Naive thymus-derived CD4-positive, alpha-beta T cell (primary cell): Measurements from ENCODE around the gene ATG7. TPM values are rescaled to one million over a fixed set of nuclear protein-coding genes. Genes with fewer than 3 reads are reported as not detected.
"Not testable (repeated sequence)": the region's sequence is repeated elsewhere in the genome, so short reads cannot be mapped to it uniquely, and the experiment has no call there.

ENCODE experiments used
- ATAC-seq: fragments of 150-1000 bp; cut with Tn5 transposase; 2 replicates; pipeline ENCODE4 v1.10.0; 2021; ENCODE audit warnings: mild to moderate bottlenecking, moderate library complexity
- CTCF ChIA-PET: fragments of 350-600 bp; sonication (Branson Sonifier 250); formaldehyde crosslinking; loops from one replicate; lab custom pipeline; 2021; ENCODE audit warnings: antibody characterized with exemption; lab: Charles Lee
- POLR2A ChIA-PET: fragments of 350-600 bp; sonication (Branson Sonifier 250); formaldehyde crosslinking; loops from one replicate; lab custom pipeline; 2021; ENCODE audit warnings: antibody characterized with exemption, inconsistent platforms; lab: Charles Lee
- DNase-seq, 9 donors: peaks; one replicate each; pipeline versions ENCODE4 v3.0.0 to v3.0.0-alpha.2; 2020 to 2022; ENCODE audit warnings: mixed read lengths in 1 of 9
- H3K27ac ChIP-seq: one replicate; pipeline ENCODE4 v1.7.0; 2013; ENCODE audit warnings: mild to moderate bottlenecking, low read depth, low read length, moderate library complexity
- H3K27me3 ChIP-seq, 2 donors: one replicate each; pipeline ENCODE4 v1.7.0; 2013; ENCODE audit warnings: low read length in 2 of 2, mild to moderate bottlenecking in 2 of 2, moderate library complexity in 2 of 2; ENCODE audit not compliant: control insufficient read depth in 2 of 2, insufficient read depth in 2 of 2
- H3K36me3 ChIP-seq, 3 experiments: 1 replicate in 2 of 3; 2 replicates in 1 of 3; pipeline ENCODE4 v1.7.0; 2013; ENCODE audit warnings: low read length in 3 of 3, mild to moderate bottlenecking in 3 of 3, moderate library complexity in 1 of 3; ENCODE audit not compliant: insufficient read depth in 3 of 3, control insufficient read depth in 2 of 3
- H3K4me1 ChIP-seq, 2 donors: one replicate each; pipeline ENCODE4 v1.7.0; 2013; ENCODE audit warnings: low read length in 2 of 2, mild to moderate bottlenecking in 2 of 2, moderate library complexity in 1 of 2; ENCODE audit not compliant: control insufficient read depth in 2 of 2, insufficient read depth in 2 of 2
- H3K4me3 ChIP-seq: 2 replicates; pipeline ENCODE4 v1.7.0; 2013; ENCODE audit warnings: mild to moderate bottlenecking, low read length
- H3K9me3 ChIP-seq, 3 experiments: 1 replicate in 2 of 3; 2 replicates in 1 of 3; pipeline ENCODE4 v1.7.0; 2013; ENCODE audit warnings: low read length in 3 of 3; ENCODE audit not compliant: control insufficient read depth in 2 of 3
- H3K27ac Mint-ChIP-seq, 9 donors: one replicate each; pipeline ENCODE4 v1.8.0; 2020 to 2022; ENCODE audit warnings: mixed read lengths in 9 of 9, mild to moderate bottlenecking in 8 of 9, moderate library complexity in 5 of 9, inconsistent platforms in 2 of 9
- H3K27me3 Mint-ChIP-seq, 5 donors: one replicate each; pipeline ENCODE4 v1.8.0; 2021 to 2022; ENCODE audit warnings: mixed read lengths in 5 of 5, mild to moderate bottlenecking in 1 of 5
- H3K36me3 Mint-ChIP-seq, 5 donors: one replicate each; pipeline ENCODE4 v1.8.0; 2020 to 2022; ENCODE audit warnings: mixed read lengths in 5 of 5, mild to moderate bottlenecking in 3 of 5, inconsistent platforms in 1 of 5
- H3K4me1 Mint-ChIP-seq, 7 donors: one replicate each; pipeline ENCODE4 v1.8.0; 2020 to 2022; ENCODE audit warnings: mixed read lengths in 7 of 7, mild to moderate bottlenecking in 3 of 7, inconsistent platforms in 1 of 7
- H3K4me3 Mint-ChIP-seq, 10 donors: one replicate each; pipeline ENCODE4 v1.8.0; 2020 to 2022; ENCODE audit warnings: mild to moderate bottlenecking in 10 of 10, mixed read lengths in 10 of 10, moderate library complexity in 6 of 10, inconsistent platforms in 2 of 10
- H3K9me3 Mint-ChIP-seq, 11 donors: one replicate each; pipeline ENCODE4 v1.8.0; 2020 to 2022; ENCODE audit warnings: mixed read lengths in 11 of 11, mild to moderate bottlenecking in 4 of 11, inconsistent platforms in 1 of 11, moderate library complexity in 1 of 11
- intact Hi-C, 2 donors: fragments of 100-400 bp; cut with micrococcal nuclease; formaldehyde crosslinking; loops; one replicate each; pipeline ENCODE4 v1.15.1; 2023
- polyA plus RNA-seq, 2 donors: library from polyadenylated mRNA; unstranded; fragments of 300-500 nt; fragmentation: Illumina TruSeq; gene quantifications; one replicate each; pipeline ENCODE4 v1.2.3, GENCODE V29; 2021
- total RNA-seq, 6 experiments: library from RNA in 5 of 6; stranded (reverse) in 5 of 6; gene quantifications; 1 replicate in 5 of 6; 2 replicates in 1 of 6; pipeline ENCODE4 v1.2.3 and lab custom pipeline; 2021 to 2026

The ATG7 gene
- total and polyA plus RNA-seq, 7 experiments from 2014 or later = 12.0 to 80.3 (median 33.6) TPM

DNA sequence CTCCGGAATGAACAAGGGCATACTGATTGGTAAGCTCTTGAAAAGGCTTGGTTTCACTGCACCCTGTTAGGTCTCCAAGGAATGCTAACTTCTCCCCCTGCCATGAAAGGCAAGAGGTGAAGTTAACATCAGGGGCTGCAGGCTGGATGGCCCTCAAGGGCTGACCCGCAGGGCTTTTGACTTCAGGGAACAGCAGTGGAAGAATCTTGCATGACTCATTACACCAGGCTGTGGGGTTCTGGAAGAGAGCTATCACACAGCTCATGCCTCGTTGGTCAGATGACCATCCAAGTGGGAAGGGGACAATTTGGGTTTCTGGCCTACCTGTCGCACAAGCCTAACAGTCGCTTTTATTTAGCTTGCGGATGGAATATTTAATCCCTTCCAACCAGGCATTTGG is 23.6 kb upstream of the ATG7 start:
- CTCF ChIA-PET = interaction anchor here (1.1 kb wide), 1 partner anchor 13 kb away, joined by 3 read pairs; no protein-coding TSS in a partner anchor
- peaks cover 0 to 4% (median 0%) of the 10 kb centered on the region in 5 donors for H3K36me3 Mint-ChIP-seq
- intact Hi-C loops = no loop called here
- DNase-seq (no peak), ATAC-seq (no peak)
- Histone ChIP-seq H3K4me1 (peaks cover 0 to 12% of the 10 kb centered on the region in 2 donors), H3K36me3 (no peaks in the 10 kb centered on the region), H3K27ac (no peak overlapping the region), H3K9me3 (no peaks in the 10 kb centered on the region), H3K27me3 (no peaks in the 10 kb centered on the region), H3K4me3 (no peak overlapping the region)
- peaks cover 0 to 20% (median 15%) of the 10 kb centered on the region in 7 donors for H3K4me1 Mint-ChIP-seq
- H3K4me3 Mint-ChIP-seq = no peak overlapping the region
- no peak overlapping the region for H3K27ac Mint-ChIP-seq
- POLR2A ChIA-PET = no interaction called here
- peaks cover 0 to 4% (median 0%) of the 10 kb centered on the region in 11 donors for H3K9me3 Mint-ChIP-seq
- peaks cover 0 to 4% (median 0%) of the 10 kb centered on the region in 5 donors for H3K27me3 Mint-ChIP-seq

DNA sequence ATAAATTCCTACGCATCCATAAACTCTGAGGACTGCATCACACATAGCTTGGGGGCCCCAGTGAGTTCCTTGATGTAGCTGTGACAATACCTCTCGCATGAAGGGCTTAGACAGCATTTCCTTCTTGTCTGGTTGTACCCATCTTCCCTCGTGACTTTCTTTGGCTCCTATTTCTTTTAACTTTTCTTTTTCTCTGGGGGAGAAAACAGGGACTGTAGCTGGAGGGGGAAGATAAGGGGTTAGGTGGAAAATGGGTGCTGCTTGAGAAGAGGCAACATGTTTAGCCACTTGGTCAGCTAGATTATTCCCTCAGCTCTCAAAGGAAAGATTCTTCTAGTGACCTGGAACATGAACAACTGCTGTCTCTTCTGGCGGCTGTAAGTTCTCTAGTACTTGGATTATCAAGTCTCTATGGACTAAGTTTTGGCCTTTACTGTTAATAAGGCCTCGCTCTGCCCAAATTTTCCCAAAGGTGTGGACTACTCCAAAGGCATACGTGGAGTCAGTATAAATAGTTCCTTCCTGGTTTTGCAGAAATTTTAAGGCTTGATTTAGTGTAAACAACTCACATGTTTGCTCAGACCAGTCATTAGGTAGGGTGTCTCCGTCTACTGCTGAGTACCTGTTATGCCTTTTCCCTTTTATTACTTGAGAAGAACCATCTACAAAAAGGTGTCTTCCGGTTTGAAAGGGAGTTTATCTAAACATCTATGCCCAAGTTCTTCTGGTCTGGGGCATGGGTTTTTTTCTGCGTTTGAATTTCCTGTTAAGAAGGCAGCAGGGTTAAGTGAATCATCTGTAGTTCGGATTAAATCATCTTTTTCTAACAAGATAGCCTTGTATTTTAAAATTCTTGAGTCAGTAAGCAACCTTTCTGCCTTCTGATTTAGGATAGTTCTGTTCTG is 21.0 kb upstream of the ATG7 start:
- Mint-ChIP-seq H3K4me1 (peaks cover 0 to 20% (median 15%) of the 10 kb centered on the region in 7 donors), H3K4me3 (peak overlapping the region in 7 of 10 donors; percentile 16 to 59 (median 34)), H3K36me3 (peaks cover 0 to 4% (median 0%) of the 10 kb centered on the region in 5 donors), H3K27me3 (peaks cover 0 to 4% (median 3%) of the 10 kb centered on the region in 5 donors), H3K9me3 (peaks cover 0 to 11% (median 0%) of the 10 kb centered on the region in 11 donors), H3K27ac (peak overlapping the region; percentile 20 to 84 (median 63))
- H3K9me3 ChIP-seq = no peaks in the 10 kb centered on the region
- peak; percentile 22 for ATAC-seq
- H3K4me3 ChIP-seq = no peak overlapping the region
- no peaks in the 10 kb centered on the region for H3K36me3 ChIP-seq
- POLR2A ChIA-PET = no interaction called here
- H3K27me3 ChIP-seq = no peaks in the 10 kb centered on the region
- peak in 4 of 9 donors; percentile 3 to 24 (median 16) for DNase-seq
- H3K27ac ChIP-seq = no peak overlapping the region
- CTCF ChIA-PET = no interaction called here
- intact Hi-C loops = loop anchor here (1.0 to 2.0 kb wide), 2 partner anchors 13 to 22 kb away; partner anchors contain the start of gene ATG7 (in 1 of the 2)
- H3K4me1 ChIP-seq = peaks cover 0 to 12% of the 10 kb centered on the region in 2 donors

DNA sequence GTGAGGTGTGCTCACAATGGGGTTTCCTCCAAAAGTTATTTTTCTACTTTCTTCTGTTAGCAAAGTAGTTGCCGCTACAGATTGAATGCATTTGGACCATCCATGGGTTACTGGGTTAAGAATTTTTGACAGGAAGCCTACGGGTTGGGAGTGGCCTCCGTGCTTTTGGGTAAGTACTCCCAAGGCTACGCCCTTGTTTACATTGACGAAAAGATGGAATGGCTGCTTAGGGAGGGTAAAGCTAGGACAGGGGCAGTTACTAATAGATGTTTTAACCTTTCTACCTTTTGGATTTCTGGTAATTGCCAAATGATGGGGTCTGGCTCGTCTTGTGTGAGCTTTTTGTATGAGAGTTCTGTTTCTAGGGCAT is 20.4 kb upstream of the ATG7 start:
- H3K27ac Mint-ChIP-seq = peak overlapping the region in 8 of 9 donors; percentile 20 to 84 (median 65)
- H3K4me3 Mint-ChIP-seq = peak overlapping the region in 4 of 10 donors; percentile 30 to 45 (median 36)
- DNase-seq (no peak), ATAC-seq (no peak)
- peaks cover 0 to 4% (median 3%) of the 10 kb centered on the region in 5 donors for H3K27me3 Mint-ChIP-seq
- CTCF ChIA-PET = no interaction called here
- no peaks in the 10 kb centered on the region for H3K36me3 ChIP-seq
- POLR2A ChIA-PET = interaction anchor here (0.6 kb wide), 1 partner anchor 16 kb away, joined by 3 read pairs; no protein-coding TSS in a partner anchor
- H3K27me3 ChIP-seq = no peaks in the 10 kb centered on the region
- intact Hi-C loops = loop anchor here (1.0 to 2.0 kb wide), 2 partner anchors 13 to 21 kb away; partner anchors contain the start of gene ATG7 (in 1 of the 2)
- peaks cover 0 to 12% of the 10 kb centered on the region in 2 donors for H3K4me1 ChIP-seq
- H3K4me1 Mint-ChIP-seq = peaks cover 0 to 20% (median 15%) of the 10 kb centered on the region in 7 donors
- H3K36me3 Mint-ChIP-seq = peaks cover 0 to 4% (median 0%) of the 10 kb centered on the region in 5 donors
- no peaks in the 10 kb centered on the region for H3K9me3 ChIP-seq
- H3K4me3 ChIP-seq = no peak overlapping the region
- peaks cover 0 to 11% (median 0%) of the 10 kb centered on the region in 11 donors for H3K9me3 Mint-ChIP-seq
- no peak overlapping the region for H3K27ac ChIP-seq

DNA sequence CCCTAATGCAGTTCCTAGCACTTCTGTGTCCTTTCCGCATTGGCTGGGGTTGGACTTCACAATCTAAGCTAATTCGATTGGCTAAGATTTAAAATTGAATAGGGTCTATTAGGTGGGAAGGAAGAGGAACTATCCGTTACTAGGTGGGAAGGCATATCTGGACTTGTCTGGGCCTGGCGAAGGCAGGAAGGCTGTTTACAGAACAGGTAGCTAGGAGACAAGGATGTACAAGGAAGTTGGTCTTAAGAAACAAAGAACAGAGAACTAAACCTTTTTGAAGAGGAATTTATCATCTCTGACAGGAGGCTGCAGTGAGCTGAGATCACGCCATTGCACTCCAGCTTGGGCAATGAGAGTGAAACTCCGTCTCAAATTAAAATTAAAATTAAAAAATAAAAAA is 17.3 kb upstream of the ATG7 start:
- CTCF ChIA-PET = no interaction called here
- no peak overlapping the region for H3K4me3 Mint-ChIP-seq

DNA sequence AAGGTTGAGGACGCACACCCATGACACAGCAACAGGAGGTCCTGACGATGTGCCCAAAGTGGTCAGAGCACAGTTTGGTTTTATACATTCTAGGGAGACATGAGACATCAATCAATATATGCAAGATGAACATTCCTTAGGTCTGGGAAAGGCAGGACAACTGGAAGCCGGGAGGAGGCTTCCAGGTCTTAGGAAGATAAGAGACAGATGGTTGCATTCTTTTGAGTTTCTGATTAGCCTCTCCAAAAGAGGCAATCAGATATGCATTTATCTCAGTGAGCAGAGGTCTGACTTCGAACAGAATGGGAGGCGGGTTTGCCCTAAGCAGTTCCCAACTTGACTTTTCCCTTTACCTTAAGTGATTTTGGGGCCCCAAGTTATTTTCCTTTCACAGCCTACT is 16.7 kb upstream of the ATG7 start:
- Mint-ChIP-seq H3K4me1 (peaks cover 0 to 17% (median 13%) of the 10 kb centered on the region in 7 donors), H3K9me3 (peaks cover 0 to 11% (median 0%) of the 10 kb centered on the region in 11 donors)
- H3K27ac Mint-ChIP-seq, H3K36me3 Mint-ChIP-seq, intact Hi-C loops, ATAC-seq, CTCF ChIA-PET, POLR2A ChIA-PET, H3K9me3 ChIP-seq, H3K4me3 ChIP-seq, H3K36me3 ChIP-seq, H3K27me3 Mint-ChIP-seq, DNase-seq, H3K27ac ChIP-seq, H3K4me3 Mint-ChIP-seq, H3K27me3 ChIP-seq: not testable (repeated sequence)
- peaks cover 0 to 12% of the 10 kb centered on the region in 2 donors for H3K4me1 ChIP-seq

More for the DNA sequence above, 17.3 kb upstream of the ATG7 start:
- no peak overlapping the region for H3K27ac Mint-ChIP-seq
- peaks cover 0 to 20% (median 15%) of the 10 kb centered on the region in 7 donors for H3K4me1 Mint-ChIP-seq
- POLR2A ChIA-PET = no interaction called here
- DNase-seq (no peak), ATAC-seq (no peak)
- Histone ChIP-seq H3K27me3 (no peaks in the 10 kb centered on the region), H3K4me3 (no peak overlapping the region), H3K4me1 (peaks cover 0 to 12% of the 10 kb centered on the region in 2 donors), H3K36me3 (no peaks in the 10 kb centered on the region), H3K9me3 (no peaks in the 10 kb centered on the region), H3K27ac (no peak overlapping the region)
- peaks cover 0 to 4% (median 3%) of the 10 kb centered on the region in 5 donors for H3K27me3 Mint-ChIP-seq
- H3K36me3 Mint-ChIP-seq = peaks cover 0 to 4% (median 0%) of the 10 kb centered on the region in 5 donors
- H3K9me3 Mint-ChIP-seq = peaks cover 0 to 11% (median 0%) of the 10 kb centered on the region in 11 donors
- intact Hi-C loops = no loop called here

DNA sequence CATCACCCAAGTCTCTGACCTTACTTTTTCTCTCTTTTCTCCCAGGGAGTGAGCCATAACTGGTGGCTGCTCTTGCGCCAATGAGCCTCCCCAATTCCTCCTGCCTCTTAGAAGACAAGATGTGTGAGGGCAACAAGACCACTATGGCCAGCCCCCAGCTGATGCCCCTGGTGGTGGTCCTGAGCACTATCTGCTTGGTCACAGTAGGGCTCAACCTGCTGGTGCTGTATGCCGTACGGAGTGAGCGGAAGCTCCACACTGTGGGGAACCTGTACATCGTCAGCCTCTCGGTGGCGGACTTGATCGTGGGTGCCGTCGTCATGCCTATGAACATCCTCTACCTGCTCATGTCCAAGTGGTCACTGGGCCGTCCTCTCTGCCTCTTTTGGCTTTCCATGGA is 13.2 kb upstream of the ATG7 start:
- Histone ChIP-seq H3K36me3 (no peaks in the 10 kb centered on the region), H3K27ac (no peak overlapping the region), H3K4me1 (no peaks in the 10 kb centered on the region), H3K4me3 (no peak overlapping the region), H3K27me3 (no peaks in the 10 kb centered on the region), H3K9me3 (no peaks in the 10 kb centered on the region)
- POLR2A ChIA-PET = no interaction called here
- peaks cover 2 to 4% (median 4%) of the 10 kb centered on the region in 5 donors for H3K27me3 Mint-ChIP-seq
- no peak overlapping the region for H3K4me3 Mint-ChIP-seq
- DNase-seq (no peak), ATAC-seq (no peak)
- peaks cover 0 to 11% (median 0%) of the 10 kb centered on the region in 11 donors for H3K9me3 Mint-ChIP-seq
- no peak overlapping the region for H3K27ac Mint-ChIP-seq
- intact Hi-C loops = no loop called here
- H3K36me3 Mint-ChIP-seq = no peaks in the 10 kb centered on the region
- no peaks in the 10 kb centered on the region for H3K4me1 Mint-ChIP-seq
- CTCF ChIA-PET = no interaction called here
